Upper lobe of right lung (tissue), 1 donor: Measurements from ENCODE around the gene SLC9A1. TPM values are rescaled to one million over a fixed set of nuclear protein-coding genes. Genes with fewer than 3 reads are reported as not detected.

Experiments
- ATAC-seq: fragments of 200-7000 bp; cut with Tn5 transposase; one replicate; pipeline ENCODE4 v1.9.1; 2020; ENCODE audit warnings: mild to moderate bottlenecking, moderate library complexity
- DNase-seq: peaks from one replicate; pipeline ENCODE4 v3.0.0-alpha.2; 2020
- H3K27ac ChIP-seq: fragments of 200-600 bp; one replicate; pipeline ENCODE4 v1.8.0; 2022
- H3K27me3 ChIP-seq: fragments of 200-600 bp; one replicate; pipeline ENCODE4 v1.8.0; 2022; ENCODE audit warnings: mild to moderate bottlenecking
- H3K36me3 ChIP-seq: fragments of 200-600 bp; one replicate; pipeline ENCODE4 v1.8.0; 2022
- H3K4me1 ChIP-seq: fragments of 200-600 bp; one replicate; pipeline ENCODE4 v1.8.0; 2022
- H3K4me3 ChIP-seq: fragments of 200-600 bp; one replicate; pipeline ENCODE4 v1.8.0; 2022; ENCODE audit warnings: mild to moderate bottlenecking
- H3K9me3 ChIP-seq: fragments of 200-600 bp; one replicate; pipeline ENCODE4 v1.8.0; 2022
- CTCF ChIP-seq: fragments of 200-600 bp; IDR thresholded peaks from one replicate; pipeline ENCODE4 v1.8.0; 2022; ENCODE audit warnings: antibody characterized with exemption
- intact Hi-C: fragments of 100-400 bp; cut with DNase I; formaldehyde crosslinking; loops from one replicate; pipeline ENCODE4 v1.11.0; 2022
- total RNA-seq: library from RNA; stranded (reverse); fragmentation: NEBNext Ultra II Directional; extraction: Animal tissue kit (Norgen Biotek cat#: 25700); gene quantifications from one replicate; pipeline ENCODE4 v1.2.1, GENCODE V29; 2021
- donor health status: DM: no; HTN: yes; CAD: no; lungs with severe emphysema.

SLC9A1 gene
- total RNA-seq, 1 donor from 2014 or later = 62.4 TPM

GRCh38 chr1:27070390-27071048, 84.4 kb downstream of the SLC9A1 start:
- H3K4me3 ChIP-seq = no peak overlapping the region
- DNase-seq (no peak), ATAC-seq (no peak)
- H3K27me3 ChIP-seq = no peaks in the 10 kb centered on the region
- TF ChIP-seq CTCF = no peak
- no peaks in the 10 kb centered on the region for H3K4me1 ChIP-seq
- no peaks in the 10 kb centered on the region for H3K9me3 ChIP-seq
- intact Hi-C loops = no loop called here
- no peaks in the 10 kb centered on the region for H3K36me3 ChIP-seq
- no peak overlapping the region for H3K27ac ChIP-seq

- Histone ChIP-seq H3K4me1 (no peaks in the 10 kb centered on the region), H3K27me3 (no peaks in the 10 kb centered on the region), H3K36me3 (no peaks in the 10 kb centered on the region), H3K27ac (no peak overlapping the region), H3K4me3 (no peak overlapping the region), H3K9me3 (no peaks in the 10 kb centered on the region)
- no peak for TF ChIP-seq CTCF
- ATAC-seq (no peak), DNase-seq (no peak)
- intact Hi-C loops = no loop called here
Measured at GRCh38 chr1:27068922-27069321, 86.0 kb downstream of the SLC9A1 start.

GRCh38 chr1:27065999-27066630, 88.8 kb downstream of the SLC9A1 start:
- no peaks in the 10 kb centered on the region for H3K9me3 ChIP-seq
- no peak overlapping the region for H3K4me3 ChIP-seq
- TF ChIP-seq CTCF = no peak
- DNase-seq = no peak
- H3K4me1 ChIP-seq = no peaks in the 10 kb centered on the region
- no peak overlapping the region for H3K27ac ChIP-seq
- H3K36me3 ChIP-seq = no peaks in the 10 kb centered on the region
- intact Hi-C loops = no loop called here
- no peak for ATAC-seq
- H3K27me3 ChIP-seq = no peaks in the 10 kb centered on the region

- no peak overlapping the region for H3K4me3 ChIP-seq
- intact Hi-C loops = no loop called here
- H3K36me3 ChIP-seq = no peaks in the 10 kb centered on the region
- H3K4me1 ChIP-seq = no peaks in the 10 kb centered on the region
- H3K9me3 ChIP-seq = no peaks in the 10 kb centered on the region
- DNase-seq (no peak), ATAC-seq (peak; percentile 39)
- H3K27me3 ChIP-seq = no peaks in the 10 kb centered on the region
- TF ChIP-seq CTCF = no peak
- H3K27ac ChIP-seq = no peak overlapping the region
Measured at GRCh38 chr1:27060891-27061290, 94.0 kb downstream of the SLC9A1 start.

- ATAC-seq (peak; percentile 33), DNase-seq (no peak)
- Histone ChIP-seq H3K9me3 (no peaks in the 10 kb centered on the region), H3K4me3 (no peak overlapping the region), H3K27ac (no peak overlapping the region), H3K27me3 (no peaks in the 10 kb centered on the region), H3K4me1 (no peaks in the 10 kb centered on the region), H3K36me3 (no peaks in the 10 kb centered on the region)
- no peak for TF ChIP-seq CTCF
- intact Hi-C loops = no loop called here
Measured at GRCh38 chr1:27058966-27059669, 95.8 kb downstream of the SLC9A1 start.
